Left ventricle myocardium superior (tissue), 1 donor: ENCODE measurements around the gene SIGLEC9. TPM values are rescaled to one million over a fixed set of nuclear protein-coding genes. Genes with fewer than 3 reads are reported as not detected.

Source experiments
- ATAC-seq: fragments of 200-7000 bp; cut with Tn5 transposase; one replicate; pipeline ENCODE4 v1.9.1; 2020; ENCODE audit warnings: mild to moderate bottlenecking, moderate library complexity
- DNase-seq: peaks from one replicate; pipeline ENCODE4 v3.0.0-alpha.2; 2020
- intact Hi-C: fragments of 100-400 bp; cut with micrococcal nuclease; formaldehyde crosslinking; loops from one replicate; pipeline ENCODE4 v1.11.0; 2022
- total RNA-seq: library from RNA; stranded (reverse); fragmentation: NEBNext Ultra II Directional; extraction: Animal tissue kit (Norgen Biotek cat#: 25700); gene quantifications from one replicate; pipeline ENCODE4 v1.2.1, GENCODE V29; 2021
- donor health status: DM: no; HTN: yes; CAD: no; lungs with severe emphysema.

The SIGLEC9 gene
- total RNA-seq, 1 donor from 2014 or later = 1.4 TPM

DNA sequence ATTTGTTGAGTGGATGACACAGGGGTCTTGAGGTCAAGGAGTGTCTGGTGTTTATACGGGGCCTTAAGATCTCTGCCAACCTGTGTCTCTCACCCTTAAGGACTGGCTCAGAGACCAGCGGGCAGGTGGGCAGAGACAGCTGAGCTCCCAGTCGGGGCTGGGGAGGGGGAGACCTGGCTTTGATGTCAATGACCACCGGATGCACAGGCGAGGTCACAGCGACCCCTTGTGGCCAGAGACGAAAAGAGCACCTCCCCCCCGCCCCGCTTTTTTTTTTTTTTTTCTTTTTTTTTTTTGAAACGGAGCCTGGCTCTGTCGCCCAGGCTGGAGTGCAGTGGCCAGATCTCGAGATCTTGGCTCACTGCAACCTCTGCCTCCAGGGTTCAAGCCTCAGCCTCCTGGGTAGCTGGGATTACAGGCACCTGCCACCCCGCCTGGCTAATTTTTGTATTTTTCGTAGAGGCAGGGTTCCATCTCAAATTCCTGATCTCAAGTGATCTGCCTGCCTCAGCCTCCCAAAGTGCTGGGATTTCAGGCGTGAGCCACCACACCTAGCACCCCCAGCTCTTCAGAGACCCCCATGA, 29.9 kb upstream of the SIGLEC9 start:
- no peak for ATAC-seq
- peak; percentile 49 for DNase-seq
- intact Hi-C loops = loop anchor here (5.0 kb wide), 1 partner anchor 72 kb away; no protein-coding TSS in a partner anchor

DNA sequence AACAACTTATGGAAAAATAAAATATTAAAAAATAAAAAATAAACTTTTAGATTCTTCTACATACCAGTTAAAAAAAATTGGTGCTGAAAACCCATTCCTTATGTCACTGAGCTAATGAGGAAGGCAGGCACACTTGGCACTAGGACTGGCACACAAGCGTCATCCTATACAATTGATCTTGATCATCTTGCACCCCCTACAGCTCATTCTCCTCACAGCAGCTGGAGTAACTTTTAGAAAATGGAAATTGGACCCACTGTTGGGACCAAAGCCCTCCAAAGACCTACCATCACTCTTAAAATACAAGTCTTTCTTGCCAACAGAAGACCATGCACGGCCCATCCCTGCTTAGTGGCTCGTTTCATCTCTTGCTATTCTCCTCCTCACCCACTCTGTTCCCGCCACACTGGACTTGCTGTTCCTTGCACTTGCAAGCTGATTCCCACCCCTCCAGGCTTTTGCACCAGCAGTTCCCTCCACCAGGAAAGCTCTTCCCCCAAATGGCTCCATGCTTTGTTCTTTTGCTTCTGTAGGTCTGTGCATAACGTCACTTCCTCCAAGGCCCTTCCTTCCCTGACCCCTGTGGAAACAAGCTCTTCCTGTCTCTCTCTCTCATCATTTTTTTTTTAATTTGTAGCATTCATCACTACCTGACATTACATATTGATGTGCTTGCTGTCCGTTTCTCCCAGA, 28.1 kb upstream of the SIGLEC9 start:
- ATAC-seq (no peak), DNase-seq (no peak)
- intact Hi-C loops = loop anchor here (5.0 kb wide), 1 partner anchor 74 kb away; no protein-coding TSS in a partner anchor

GRCh38 chr19:51097166-51097738, 27.5 kb upstream of the SIGLEC9 start:
- ATAC-seq (peak; percentile 61), DNase-seq (peak; percentile 75)
- intact Hi-C loops = loop anchor here (5.0 kb wide), 1 partner anchor 75 kb away; no protein-coding TSS in a partner anchor

GRCh38 chr19:51097796-51098195, 26.9 kb upstream of the SIGLEC9 start:
- ATAC-seq (no peak), DNase-seq (no peak)
- intact Hi-C loops = loop anchor here (5.0 kb wide), 1 partner anchor 75 kb away; no protein-coding TSS in a partner anchor

GRCh38 chr19:51098365-51099046, 26.2 kb upstream of the SIGLEC9 start:
- peak; percentile 81 for DNase-seq
- ATAC-seq = peak; percentile 74
- intact Hi-C loops = loop anchor here (5.0 kb wide), 1 partner anchor 76 kb away; no protein-coding TSS in a partner anchor

DNA sequence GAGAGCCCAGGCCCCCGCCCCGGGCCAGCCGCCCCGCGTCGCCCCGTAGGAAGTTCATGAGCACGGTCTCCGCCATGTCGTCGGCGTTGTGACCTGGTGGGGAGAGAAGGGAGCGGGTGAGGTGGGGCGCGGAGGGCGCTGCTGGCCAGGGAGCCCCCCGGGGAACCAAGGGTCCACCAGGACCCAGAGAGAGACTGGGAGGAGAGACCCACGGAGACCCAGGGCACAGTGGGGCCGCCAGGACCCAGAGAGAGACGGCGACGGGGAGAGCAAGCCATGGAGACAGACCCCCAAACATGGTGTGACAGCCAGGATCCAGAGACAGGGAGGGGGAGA, 25.7 kb upstream of the SIGLEC9 start:
- intact Hi-C loops = loop anchor here (5.0 kb wide), 1 partner anchor 77 kb away; no protein-coding TSS in a partner anchor
- DNase-seq (no peak), ATAC-seq (no peak)

GRCh38 chr19:51100601-51101000, 24.1 kb upstream of the SIGLEC9 start:
- intact Hi-C loops = no loop called here
- ATAC-seq = no peak

DNA sequence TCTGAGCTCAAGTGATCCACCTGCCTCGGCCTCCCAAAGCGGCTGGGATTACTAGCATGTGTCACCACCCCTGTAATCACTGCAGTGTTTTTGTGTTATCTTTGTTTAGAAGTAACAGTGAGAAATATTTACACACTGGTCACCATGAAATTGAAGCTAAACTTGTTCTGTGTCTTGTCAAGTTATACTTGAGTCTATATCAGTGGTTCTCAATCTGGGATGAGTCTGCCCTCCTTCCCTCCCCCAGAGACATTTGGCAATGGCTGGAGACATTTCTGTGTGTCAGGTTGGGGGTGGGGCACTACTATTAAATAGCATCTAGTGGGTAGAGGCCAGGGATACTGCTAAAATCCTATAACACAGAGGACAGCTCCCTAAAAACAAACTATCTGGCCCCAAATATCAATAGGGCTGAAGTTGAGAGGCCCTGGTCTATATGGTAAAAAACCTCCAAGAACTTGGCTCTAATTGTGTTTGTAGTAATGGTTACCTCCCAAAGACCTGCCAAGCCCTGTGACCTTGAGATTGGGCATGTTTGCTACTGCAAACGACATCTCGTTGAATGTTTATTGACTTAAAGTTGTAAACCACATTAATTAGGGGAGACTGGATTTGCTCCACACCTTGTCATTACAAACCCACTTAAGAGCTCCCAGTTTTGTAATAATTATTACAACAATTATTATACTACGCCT, 23.4 kb upstream of the SIGLEC9 start:
- intact Hi-C loops = no loop called here
- DNase-seq (no peak), ATAC-seq (peak; percentile 10)

More at GRCh38 chr19:51100601-51101000, 24.1 kb upstream of the SIGLEC9 start:
- no peak for DNase-seq

- intact Hi-C loops = no loop called here
- DNase-seq (no peak), ATAC-seq (no peak)
Measured at GRCh38 chr19:51102991-51103390, 21.7 kb upstream of the SIGLEC9 start.

GRCh38 chr19:51103926-51104341, 20.8 kb upstream of the SIGLEC9 start:
- intact Hi-C loops = no loop called here
- ATAC-seq = no peak
- peak; percentile 40 for DNase-seq

GRCh38 chr19:51107406-51108065, 17.2 kb upstream of the SIGLEC9 start:
- DNase-seq = no peak
- intact Hi-C loops = no loop called here
- peak; percentile 4 for ATAC-seq

- DNase-seq = peak; percentile 97
- intact Hi-C loops = no loop called here
- peak; percentile 98 for ATAC-seq
Measured at GRCh38 chr19:51108066-51108804, 16.5 kb upstream of the SIGLEC9 start, which contains the start of gene CTU1. Gene CTU1 (minus strand): TSS chr19:51108409. CDS start chr19:51104569, 3,840 bp downstream.

DNA sequence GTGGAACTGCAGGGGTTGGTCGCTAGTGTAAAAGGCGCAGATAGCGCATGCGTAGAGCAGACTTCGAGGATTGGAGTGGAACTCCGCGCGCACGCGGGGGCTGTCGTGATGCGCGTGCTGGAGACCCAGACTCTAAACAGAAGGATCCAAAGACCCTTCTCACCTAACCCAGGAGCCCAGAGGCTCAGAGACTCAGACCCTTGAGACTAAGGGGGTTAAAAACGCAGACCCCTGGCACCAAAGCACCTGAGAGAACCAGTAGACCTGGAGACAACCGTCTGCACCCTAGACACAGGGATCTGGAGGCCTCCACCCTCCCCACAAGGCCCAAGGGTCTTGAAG, 15.9 kb upstream of the SIGLEC9 start:
- intact Hi-C loops = no loop called here
- ATAC-seq = peak; percentile 67
- DNase-seq = no peak

- intact Hi-C loops = no loop called here
- ATAC-seq = no peak
- no peak for DNase-seq
Measured at GRCh38 chr19:51110666-51110971, 14.1 kb upstream of the SIGLEC9 start.

DNA sequence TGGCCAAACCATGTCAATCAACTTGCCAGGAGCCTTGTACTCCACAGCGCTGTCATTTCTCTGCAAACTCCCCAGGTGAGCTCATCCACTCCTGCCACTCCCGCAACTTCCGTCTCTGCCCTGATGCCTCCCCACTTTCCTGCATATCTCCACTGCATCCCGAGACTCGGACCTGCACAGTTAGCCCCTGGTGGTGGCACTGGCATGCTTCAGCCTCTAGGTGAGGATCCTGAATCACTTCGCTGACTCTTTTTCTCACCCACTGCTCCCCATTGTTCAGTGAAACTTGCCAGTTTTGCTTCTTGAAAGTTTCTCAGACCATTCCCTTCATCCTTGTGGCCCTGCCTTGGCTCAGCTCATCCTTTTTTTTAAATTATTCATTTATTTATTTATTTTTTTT, 13.1 kb upstream of the SIGLEC9 start:
- DNase-seq (no peak), ATAC-seq (no peak)
- intact Hi-C loops = no loop called here

- DNase-seq = no peak
- intact Hi-C loops = no loop called here
- ATAC-seq = no peak
Measured at GRCh38 chr19:51114087-51114729, 10.5 kb upstream of the SIGLEC9 start.

DNA sequence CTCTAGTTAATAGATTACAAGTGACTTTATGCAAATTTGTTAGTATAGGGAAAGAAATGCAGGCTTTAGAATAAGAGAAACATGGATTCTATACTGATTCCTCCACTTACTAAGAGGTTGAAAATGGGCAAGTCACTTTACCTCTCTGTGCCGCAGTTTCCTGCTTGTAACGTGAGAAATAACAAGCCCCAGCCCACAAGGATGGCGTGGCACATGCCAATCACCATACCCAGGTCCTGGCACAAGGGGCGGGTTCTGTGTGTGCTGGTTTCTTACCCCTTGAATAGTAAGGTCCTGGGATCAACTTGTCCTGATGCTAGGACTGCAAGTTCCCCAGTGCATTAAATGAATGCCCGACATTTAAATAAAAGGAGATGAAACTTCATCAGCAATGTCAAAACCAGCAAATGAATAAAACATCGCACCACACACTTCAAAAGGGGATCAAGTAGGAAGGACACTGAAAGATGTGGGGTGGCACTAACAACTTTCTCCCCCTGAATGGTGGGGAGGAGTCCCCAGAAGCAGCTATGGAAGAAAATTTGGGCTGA, 7.9 kb upstream of the SIGLEC9 start:
- ATAC-seq (no peak), DNase-seq (no peak)
- intact Hi-C loops = no loop called here

DNA sequence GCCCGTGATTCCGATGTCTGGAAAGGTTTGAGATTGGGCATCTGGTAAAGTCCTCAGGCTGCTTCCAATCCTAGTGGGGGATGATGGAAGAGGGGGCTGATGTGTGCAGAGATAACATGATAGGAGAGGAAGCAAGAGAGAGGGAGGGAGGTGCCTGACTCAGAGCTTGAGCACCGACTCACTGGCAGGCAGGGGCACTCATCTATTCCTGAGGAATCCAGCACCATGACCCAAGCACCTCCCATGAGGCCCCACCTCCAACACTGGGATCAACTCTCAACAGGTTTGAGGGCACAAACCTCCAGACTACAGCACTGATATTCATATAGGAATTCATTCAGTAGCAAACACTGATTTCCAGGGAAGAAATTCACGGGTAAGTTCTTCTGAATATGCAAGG, 5.6 kb upstream of the SIGLEC9 start:
- ATAC-seq (no peak), DNase-seq (no peak)
- intact Hi-C loops = no loop called here
